HepG2 (cell line): ENCODE data around the gene AFF4. TPM values are rescaled to one million over a fixed set of nuclear protein-coding genes. Genes with fewer than 3 reads are reported as not detected.

Experiments
- ARID5B ChIP-seq: IDR thresholded peaks from 2 replicates; pipeline ENCODE4 v1.4.0; 2020; ENCODE audit warnings: mild to moderate bottlenecking, missing genetic modification reagents
- BORCS8-MEF2B ChIP-seq: sonication (generic); formaldehyde crosslinking; IDR thresholded peaks from 2 replicates; pipeline ENCODE4 v1.8.0; 2022; ENCODE audit warnings: mild to moderate bottlenecking, missing genetic modification reagents
- CHD2 ChIP-seq: IDR thresholded peaks from 2 replicates; pipeline ENCODE4 v1.6.1; 2011; ENCODE audit warnings: low read depth, low read length, improper control_type of control experiment
- EP300 ChIP-seq, 3 experiments: sonication (generic) in 1 of 3; formaldehyde crosslinking in 1 of 3; IDR thresholded peaks; 2 replicates each; pipeline versions ENCODE4 v1.5.1 to v1.6.1; 2011 to 2020; ENCODE audit warnings: low read depth in 2 of 3, low read length in 2 of 3, borderline replicate concordance in 1 of 3, improper control_type of control experiment in 1 of 3, mild to moderate bottlenecking in 1 of 3, missing genetic modification reagents in 1 of 3, moderate library complexity in 1 of 3
- FOXK1 ChIP-seq: sonication (generic); formaldehyde crosslinking; IDR thresholded peaks from 2 replicates; pipeline ENCODE4 v1.4.0; 2020; ENCODE audit warnings: low read depth, missing genetic modification reagents, borderline replicate concordance
- GATAD1 ChIP-seq: IDR thresholded peaks from 2 replicates; pipeline ENCODE4 v1.6.1; 2016; ENCODE audit warnings: missing genetic modification reagents, missing compliant biosample characterization
- HNF4G ChIP-seq, 2 experiments: sonication (generic) in 1 of 2; formaldehyde crosslinking in 1 of 2; IDR thresholded peaks; 2 replicates each; pipeline versions ENCODE4 v1.4.0 to v1.6.1; 2011 to 2020; ENCODE audit warnings: borderline replicate concordance in 2 of 2, low read depth in 2 of 2, mild to moderate bottlenecking in 2 of 2, low read length in 1 of 2, missing genetic modification reagents in 1 of 2, moderate library complexity in 1 of 2
- HOXA7 ChIP-seq: sonication (generic); formaldehyde crosslinking; IDR thresholded peaks from 2 replicates; pipeline ENCODE4 v1.8.1; 2022; ENCODE audit warnings: mild to moderate bottlenecking, missing genetic modification reagents, moderate library complexity
- IRF1 ChIP-seq: sonication (generic); formaldehyde crosslinking; IDR thresholded peaks from 2 replicates; pipeline ENCODE4 v1.4.0; 2020; ENCODE audit warnings: low read depth, mild to moderate bottlenecking, missing genetic modification reagents
- KDM5B ChIP-seq: sonication (generic); formaldehyde crosslinking; IDR thresholded peaks from 2 replicates; pipeline ENCODE4 v1.4.0; 2020; ENCODE audit warnings: missing genetic modification reagents, mild to moderate bottlenecking, borderline replicate concordance
- PAXIP1 ChIP-seq: sonication (generic); formaldehyde crosslinking; conservative IDR thresholded peaks from 2 replicates; pipeline ENCODE4 v1.4.0; 2020; ENCODE audit warnings: mild to moderate bottlenecking, missing genetic modification reagents, moderate library complexity
- PHF5A ChIP-seq: IDR thresholded peaks from one replicate; pipeline ENCODE4 v1.6.1; 2018; ENCODE audit warnings: low read depth, missing genetic modification reagents; ENCODE audit not compliant: unreplicated experiment
- SOX5 ChIP-seq: IDR thresholded peaks from 2 replicates; pipeline ENCODE4 v1.6.1; 2016; ENCODE audit warnings: borderline replicate concordance
- ZC3H4 ChIP-seq: sonication (generic); formaldehyde crosslinking; IDR thresholded peaks from 2 replicates; pipeline ENCODE4 v1.4.0; 2020; ENCODE audit warnings: missing genetic modification reagents, borderline replicate concordance
- ZMYM2 ChIP-seq: sonication (generic); formaldehyde crosslinking; IDR thresholded peaks from 2 replicates; pipeline ENCODE4 v1.8.0; 2022; ENCODE audit warnings: mild to moderate bottlenecking, missing genetic modification reagents
- ZNF446 ChIP-seq: sonication (generic); formaldehyde crosslinking; IDR thresholded peaks from 2 replicates; pipeline ENCODE4 v1.5.0; 2020; ENCODE audit warnings: mild to moderate bottlenecking, missing genetic modification reagents
- ZNF563 ChIP-seq: sonication (generic); formaldehyde crosslinking; IDR thresholded peaks from 2 replicates; pipeline ENCODE4 v1.8.0; 2022; ENCODE audit warnings: mild to moderate bottlenecking, moderate library complexity, missing genetic modification reagents
- ZNF577 ChIP-seq: sonication (generic); formaldehyde crosslinking; IDR thresholded peaks from 2 replicates; pipeline ENCODE4 v1.4.0; 2020; ENCODE audit warnings: mild to moderate bottlenecking, low read depth, missing genetic modification reagents, borderline replicate concordance
- ZNF792 ChIP-seq: IDR thresholded peaks from 2 replicates; pipeline ENCODE4 v1.6.1; 2016
- polyA plus RNA-seq, 8 experiments: library from polyadenylated mRNA; depleted of rRNA in 3 of 8; stranded (reverse) in 7 of 8; unstranded in 1 of 8; fragments of >200 nt; fragmentation: Illumina TruSeq in 4 of 8; extraction: Trizol in 4 of 8; gene quantifications; 2 replicates each; pipeline versions ENCODE4 v1.2.1 to v1.2.3, GENCODE V29; 2011 to 2016; ENCODE audit warnings: low read depth in 4 of 8, missing spikeins in 1 of 8, mixed read lengths in 1 of 8; ENCODE audit not compliant: insufficient read depth in 1 of 8
- total RNA-seq, 5 experiments: library from RNA; depleted of rRNA; stranded (reverse); fragments of >200 nt; fragmentation: Illumina TruSeq; extraction: Trizol; gene quantifications; 2 replicates each; pipeline ENCODE4 v1.2.3, GENCODE V29; 2016; ENCODE audit warnings: low read depth in 1 of 5

The AFF4 gene
- total and polyA plus RNA-seq, 2 of the 13 experiments (the other 11 are each of a cell fraction or from before 2014, with no cell fraction given): 22.1 to 25.5 TPM

DNA sequence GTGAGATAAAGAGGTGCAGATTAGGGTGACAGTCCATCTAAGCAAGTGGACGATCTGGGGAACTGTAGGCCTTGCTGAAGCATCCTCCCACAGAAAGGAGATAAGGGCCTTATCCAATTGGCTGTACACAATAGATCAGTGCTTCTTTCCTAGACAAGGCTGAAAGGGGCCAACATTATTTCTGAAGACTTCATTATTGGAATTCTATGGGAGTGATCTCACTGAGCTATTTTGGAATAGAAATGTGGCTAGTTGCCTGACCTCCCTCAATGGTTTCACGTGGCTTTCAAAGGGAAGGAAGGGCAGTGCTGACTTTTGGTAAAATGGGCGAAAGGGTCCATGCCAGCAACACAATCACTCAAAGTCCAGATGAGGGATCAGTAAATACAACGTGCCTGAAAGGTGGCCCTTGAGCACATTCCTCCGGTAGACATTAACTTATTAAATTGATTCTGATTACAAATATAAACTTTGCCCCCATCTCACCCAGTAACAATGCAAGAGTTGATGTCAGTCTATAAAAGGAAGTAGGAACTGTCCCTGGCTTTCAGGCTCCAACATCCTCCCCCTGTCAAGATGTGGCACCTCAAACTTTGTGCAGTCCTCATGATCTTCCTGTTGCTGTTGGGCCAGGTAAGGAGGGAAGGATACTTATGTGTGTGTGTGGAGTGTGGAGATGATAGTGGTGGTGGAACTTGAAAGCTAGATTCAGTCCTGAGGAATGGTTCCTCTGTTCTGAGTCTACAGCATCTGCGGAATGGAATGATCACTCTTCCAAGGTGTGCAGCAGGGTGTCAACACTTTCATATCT, 90.1 kb downstream of the AFF4 start, which contains the start of gene LEAP2 (continued):
- TF ChIP-seq ARID5B (CRISPR knock-in tag): peak; percentile 89
- 0 out of 2 replicates have a peak, but pooled peaks have one; percentile 26 for TF ChIP-seq BORCS8-MEF2B (CRISPR knock-in tag)
- peak; percentile 76 for TF ChIP-seq ZNF792 (CRISPR knock-in tag)
- peak; percentile 43 to 90; a peak in 3 of 4 replicates for TF ChIP-seq EP300 (IDR thresholded peaks at IDR 0.05; ENCODE audit: low read depth in 2 of 2, low read length in 2 of 2)
- peak; percentile 72 for TF ChIP-seq EP300 (CRISPR knock-in tag; IDR thresholded peaks at IDR 0.05; ENCODE audit: borderline replicate concordance)
- no peak; the same call in 1 of the 2 replicates for TF ChIP-seq ZNF446 (CRISPR knock-in tag)
- TF ChIP-seq PAXIP1 (CRISPR knock-in tag): peak; percentile 98
- TF ChIP-seq FOXK1 (CRISPR knock-in tag): peak; percentile 76
- TF ChIP-seq SOX5 (CRISPR knock-in tag): peak; percentile 82
- peak; percentile 52; the same call in 1 of the 2 replicates for TF ChIP-seq ZNF563 (CRISPR knock-in tag)
- TF ChIP-seq ZNF577: 0 out of 2 replicates have a peak, but pooled peaks have one; percentile 47
- peak; percentile 86 for TF ChIP-seq HNF4G (IDR thresholded peaks at IDR 0.05; ENCODE audit: borderline replicate concordance, low read depth, low read length)
- TF ChIP-seq HNF4G (CRISPR knock-in tag; IDR thresholded peaks at IDR 0.05; ENCODE audit: borderline replicate concordance, low read depth): peak; percentile 66; the same call in 1 of the 2 replicates
- peak; percentile 29 for TF ChIP-seq PHF5A (CRISPR knock-in tag)
- TF ChIP-seq ZC3H4: peak; percentile 19; the same call in 1 of the 2 replicates
- no peak for TF ChIP-seq ZMYM2 (CRISPR knock-in tag)
- 0 out of 2 replicates have a peak, but pooled peaks have one; percentile 74 for TF ChIP-seq HOXA7 (CRISPR knock-in tag)
- no peak for TF ChIP-seq CHD2
- no peak for TF ChIP-seq IRF1 (CRISPR knock-in tag)
- no peak for TF ChIP-seq GATAD1 (CRISPR knock-in tag)
- no peak for TF ChIP-seq KDM5B (CRISPR knock-in tag)
